ENCODE data around the gene LONP2. TPM values are rescaled to one million over a fixed set of nuclear protein-coding genes. Genes with fewer than 3 reads are reported as not detected.

Gene LONP2
- polyA plus RNA-seq, 1 experiment, result 34.1 TPM

DNA sequence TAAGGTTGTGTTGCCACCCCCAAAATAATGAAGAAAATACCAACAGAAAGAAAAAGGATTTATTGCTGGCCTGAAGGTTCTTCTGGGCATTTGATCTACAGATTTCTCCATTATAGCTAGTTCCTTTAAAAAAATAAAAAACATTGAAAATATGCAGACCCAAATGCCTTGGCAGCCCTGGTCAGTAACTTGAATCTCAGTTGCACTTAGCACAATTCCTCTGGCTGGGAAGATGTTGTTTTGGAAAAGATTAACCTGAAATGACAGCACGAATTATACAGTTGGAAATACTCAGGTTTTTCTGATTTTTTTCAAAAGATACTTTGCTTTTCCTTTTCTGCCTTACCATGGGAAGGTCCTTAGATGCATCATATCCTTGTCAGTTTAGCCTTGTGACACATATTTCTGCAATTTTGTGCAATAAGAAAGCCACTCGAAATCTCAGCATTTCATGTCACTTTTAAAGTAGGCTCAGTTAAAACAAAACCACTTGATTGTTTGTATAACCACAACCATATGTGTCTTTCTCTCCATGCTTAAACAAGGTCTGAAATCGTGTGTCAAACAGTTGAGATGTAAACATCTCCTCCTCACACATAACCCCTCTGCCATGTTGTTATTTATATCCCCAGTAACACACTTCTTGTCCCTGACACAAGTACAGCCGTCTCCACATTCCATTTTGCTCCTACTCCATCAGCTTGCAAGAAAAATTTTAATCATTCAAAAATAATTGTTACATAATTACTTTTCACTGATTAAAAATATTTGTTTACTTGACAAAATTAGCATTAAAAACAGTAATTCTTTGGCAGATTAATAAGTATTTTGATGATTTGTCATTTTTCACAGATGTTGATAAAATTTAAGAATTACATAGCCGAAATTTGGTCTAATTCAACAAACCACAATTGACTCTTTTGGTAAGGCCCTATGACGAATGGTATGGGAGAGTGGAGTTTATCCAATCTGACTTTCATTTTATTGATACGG, 80.0 kb downstream of the LONP2 start:
- TF ChIP-seq, protein P1, sequence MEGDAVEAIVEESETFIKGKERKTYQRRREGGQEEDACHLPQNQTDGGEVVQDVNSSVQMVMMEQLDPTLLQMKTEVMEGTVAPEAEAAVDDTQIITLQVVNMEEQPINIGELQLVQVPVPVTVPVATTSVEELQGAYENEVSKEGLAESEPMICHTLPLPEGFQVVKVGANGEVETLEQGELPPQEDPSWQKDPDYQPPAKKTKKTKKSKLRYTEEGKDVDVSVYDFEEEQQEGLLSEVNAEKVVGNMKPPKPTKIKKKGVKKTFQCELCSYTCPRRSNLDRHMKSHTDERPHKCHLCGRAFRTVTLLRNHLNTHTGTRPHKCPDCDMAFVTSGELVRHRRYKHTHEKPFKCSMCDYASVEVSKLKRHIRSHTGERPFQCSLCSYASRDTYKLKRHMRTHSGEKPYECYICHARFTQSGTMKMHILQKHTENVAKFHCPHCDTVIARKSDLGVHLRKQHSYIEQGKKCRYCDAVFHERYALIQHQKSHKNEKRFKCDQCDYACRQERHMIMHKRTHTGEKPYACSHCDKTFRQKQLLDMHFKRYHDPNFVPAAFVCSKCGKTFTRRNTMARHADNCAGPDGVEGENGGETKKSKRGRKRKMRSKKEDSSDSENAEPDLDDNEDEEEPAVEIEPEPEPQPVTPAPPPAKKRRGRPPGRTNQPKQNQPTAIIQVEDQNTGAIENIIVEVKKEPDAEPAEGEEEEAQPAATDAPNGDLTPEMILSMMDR (IDR thresholded peaks at IDR 0.05; ENCODE audit: insufficient read depth, low read depth, low read length), result no peak
- CTCF ChIA-PET, result interaction anchor here (0.6 kb wide), 1 partner anchor 7 kb away, joined by 3 read pairs; no protein-coding TSS in a partner anchor
- no peak for DNase-seq (ENCODE audit: low read depth)
- H3K4me3 ChIP-seq (ENCODE audit: low read depth, low read length), result no peak overlapping the region
- POLR2A ChIA-PET, result no interaction called here
- H3K27me3 ChIP-seq (ENCODE audit: control insufficient read depth, insufficient read depth, low read length), result no peaks in the 10 kb centered on the region
- H3K36me3 ChIP-seq (ENCODE audit: control insufficient read depth, insufficient read depth, low read length), result peaks cover 2% of the 10 kb centered on the region; the same call in 1 of the 2 replicates

DNA sequence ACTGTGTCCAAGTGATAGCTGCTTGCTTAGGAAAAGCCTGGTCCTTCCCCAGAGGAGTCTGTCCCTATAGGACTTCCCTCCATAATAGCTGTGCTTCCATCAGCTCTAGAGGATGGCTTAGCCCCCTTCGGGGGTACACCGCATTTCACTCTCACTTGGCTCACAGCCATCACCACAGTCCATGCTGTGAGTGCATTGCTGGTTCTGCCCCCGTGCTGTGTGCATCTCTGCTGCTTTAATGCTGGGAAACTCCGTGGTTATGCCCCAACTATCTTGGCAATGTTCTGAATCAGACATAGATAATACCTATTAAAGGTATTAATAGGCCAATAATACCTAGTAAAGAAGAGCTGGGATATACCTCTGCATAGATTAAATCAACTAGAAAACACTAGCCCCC, 82.8 kb downstream of the LONP2 start:
- no peak for DNase-seq (ENCODE audit: low read depth)
- Histone ChIP-seq H3K4me3 (ENCODE audit: low read depth, low read length) (no peak overlapping the region), H3K27me3 (ENCODE audit: control insufficient read depth, insufficient read depth, low read length) (no peaks in the 10 kb centered on the region), H3K36me3 (ENCODE audit: control insufficient read depth, insufficient read depth, low read length) (peaks cover 1% of the 10 kb centered on the region; the same call in 1 of the 2 replicates)
- POLR2A ChIA-PET, result no interaction called here
- TF ChIP-seq, protein P1 (IDR thresholded peaks at IDR 0.05; ENCODE audit: insufficient read depth, low read depth, low read length), result no peak
- CTCF ChIA-PET, result interaction anchor here (0.6 to 1.0 kb wide), 4 partner anchors 9 to 1711 kb away, joined by 3 to 4 read pairs (median 3); no protein-coding TSS in a partner anchor

DNA sequence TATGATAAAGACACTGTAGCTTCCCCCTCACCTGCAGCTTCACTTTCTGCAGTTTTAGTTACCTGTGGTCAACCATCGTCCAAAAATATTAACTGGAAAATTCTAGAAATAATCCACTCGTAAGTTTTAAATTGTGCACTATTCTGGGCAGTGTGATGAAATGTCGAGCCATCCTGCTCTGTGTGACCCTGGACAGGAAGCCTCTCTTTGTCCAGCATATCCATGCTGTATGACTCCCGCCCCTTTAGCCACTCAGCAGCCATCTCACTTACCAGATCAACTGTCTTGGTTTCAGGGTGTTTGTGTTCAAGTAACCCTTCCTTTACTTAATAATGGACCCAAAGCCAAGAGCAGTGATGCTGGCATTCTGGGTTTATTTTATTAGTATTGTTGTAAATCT, 85.0 kb downstream of the LONP2 start:
- POLR2A ChIA-PET, result no interaction called here
- Histone ChIP-seq H3K27me3 (ENCODE audit: control insufficient read depth, insufficient read depth, low read length) (no peaks in the 10 kb centered on the region), H3K36me3 (ENCODE audit: control insufficient read depth, insufficient read depth, low read length) (peaks cover 1% of the 10 kb centered on the region), H3K4me3 (ENCODE audit: low read depth, low read length) (no peak overlapping the region)
- CTCF ChIA-PET, result no interaction called here
- TF ChIP-seq, protein P1 (IDR thresholded peaks at IDR 0.05; ENCODE audit: insufficient read depth, low read depth, low read length), result no peak
- no peak for DNase-seq (ENCODE audit: low read depth)

DNA sequence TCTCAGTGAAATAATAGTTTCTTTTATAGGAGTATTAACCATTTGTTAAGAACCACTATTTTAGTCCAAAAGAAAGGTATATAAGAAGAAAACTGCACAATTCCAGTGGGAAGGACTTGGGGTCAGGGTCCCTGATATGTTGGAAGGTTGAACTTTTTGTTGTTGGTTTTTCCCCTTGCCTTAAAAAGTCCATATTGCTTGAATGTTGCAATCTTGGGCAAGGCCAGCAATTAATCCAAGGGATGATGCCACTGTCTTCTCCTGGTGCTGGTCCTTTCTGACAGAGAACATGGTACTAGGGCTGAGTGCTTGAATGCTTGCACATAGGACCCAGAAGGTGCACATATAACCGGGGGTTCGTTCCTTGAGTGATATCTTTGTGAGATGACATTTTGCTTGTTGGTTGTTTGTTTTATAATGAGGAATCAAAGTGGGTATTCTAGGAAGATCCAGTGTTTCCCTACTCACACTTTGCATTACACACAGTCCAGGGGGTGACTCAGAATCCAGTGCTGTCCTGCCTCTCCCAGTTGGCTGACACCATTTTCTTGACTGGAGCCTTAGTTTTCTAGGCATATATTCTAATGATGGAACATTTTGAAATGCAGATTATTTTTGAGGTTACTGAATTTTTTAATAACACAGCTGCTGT, 86.2 kb downstream of the LONP2 start:
- no peak for DNase-seq (ENCODE audit: low read depth)
- Histone ChIP-seq H3K27me3 (ENCODE audit: control insufficient read depth, insufficient read depth, low read length) (no peaks in the 10 kb centered on the region), H3K4me3 (ENCODE audit: low read depth, low read length) (no peak overlapping the region), H3K36me3 (ENCODE audit: control insufficient read depth, insufficient read depth, low read length) (peaks cover 3% of the 10 kb centered on the region)
- TF ChIP-seq, protein P1 (IDR thresholded peaks at IDR 0.05; ENCODE audit: insufficient read depth, low read depth, low read length), result no peak
- POLR2A ChIA-PET, result no interaction called here
- CTCF ChIA-PET, result interaction anchor here (0.9 to 1.2 kb wide), 2 partner anchors 8 to 292 kb away, joined by 4 to 5 read pairs; no protein-coding TSS in a partner anchor

DNA sequence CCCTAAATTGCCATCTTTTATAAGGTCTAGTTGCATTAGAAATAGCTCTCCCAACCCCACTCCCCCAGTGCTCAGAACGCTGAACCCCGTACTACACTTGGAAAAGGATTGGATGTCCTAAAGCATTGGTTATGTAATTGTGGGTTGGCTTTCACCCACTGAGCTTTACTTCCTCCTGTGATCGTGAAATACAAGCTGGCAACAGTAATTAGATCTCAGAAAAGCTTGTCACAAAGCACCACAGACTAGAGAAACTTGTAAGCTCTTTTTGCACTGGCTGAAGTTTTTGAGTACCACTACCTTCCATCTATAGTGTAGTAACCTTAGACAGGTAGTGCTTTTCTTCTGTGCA, 86.7 kb downstream of the LONP2 start:
- H3K4me3 ChIP-seq (ENCODE audit: low read depth, low read length), result no peak overlapping the region
- H3K36me3 ChIP-seq (ENCODE audit: control insufficient read depth, insufficient read depth, low read length), result peaks cover 3% of the 10 kb centered on the region
- no peak for DNase-seq (ENCODE audit: low read depth)
- ChIA-PET CTCF (interaction anchor here (0.6 to 1.2 kb wide), 5 partner anchors 7 to 292 kb away, joined by 3 to 5 read pairs (median 3); no protein-coding TSS in a partner anchor), POLR2A (no interaction called here)
- TF ChIP-seq, protein P1 (IDR thresholded peaks at IDR 0.05; ENCODE audit: insufficient read depth, low read depth, low read length), result no peak
- H3K27me3 ChIP-seq (ENCODE audit: control insufficient read depth, insufficient read depth, low read length), result no peaks in the 10 kb centered on the region
